IMR-90 (cell line): Measurements from ENCODE around the gene NET1. TPM values are rescaled to one million over a fixed set of nuclear protein-coding genes. Genes with fewer than 3 reads are reported as not detected.

Source experiments
- ATAC-seq: fragments of 200-7000 bp; cut with Tn5 transposase; 2 replicates; pipeline ENCODE4 v1.9.1; 2020; ENCODE audit warnings: low read depth, mild to moderate bottlenecking, moderate library complexity
- BruUV-seq: library from RNA; stranded (reverse); fragments of 400-500 nt; replicated peaks from 2 replicates; lab custom pipeline; 2021; lab: Mats Ljungman, UMichigan
- CTCF ChIA-PET: fragments of 300-600 bp; formaldehyde crosslinking; extraction: SDS; loops from one replicate; lab custom pipeline; 2021; ENCODE audit warnings: antibody characterized with exemption; lab: Yijun Ruan, JAX
- POLR2A ChIA-PET: fragments of 300-600 bp; sonication (Branson Sonifier 250); formaldehyde crosslinking; loops from one replicate; lab custom pipeline; 2022; ENCODE audit warnings: antibody characterized with exemption; ENCODE audit not compliant: unreplicated experiment; lab: Charles Lee
- DNase-seq: peaks from one replicate; pipeline ENCODE4 v3.0.0; 2013
- H2AFZ ChIP-seq: replicated peaks from 2 replicates; pipeline ENCODE3; 2013; ENCODE audit warnings: low read length, mild to moderate bottlenecking; ENCODE audit not compliant: poor library complexity
- H2AK5ac ChIP-seq: 2 replicates; pipeline ENCODE4 v1.6.1; 2013; ENCODE audit warnings: low read depth, low read length, inconsistent platforms
- H2AK9ac ChIP-seq: replicated peaks from 2 replicates; pipeline ENCODE3; 2013; ENCODE audit warnings: mild to moderate bottlenecking, low read depth, low read length, moderate library complexity; ENCODE audit not compliant: poor library complexity
- H2BK120ac ChIP-seq: 2 replicates; pipeline ENCODE4 v1.6.1; 2013; ENCODE audit warnings: low read depth, low read length, inconsistent platforms
- H2BK15ac ChIP-seq: 3 replicates; pipeline ENCODE4 v1.6.1; 2013; ENCODE audit warnings: low read depth, low read length, inconsistent platforms
- H2BK20ac ChIP-seq: 2 replicates; pipeline ENCODE4 v1.6.1; 2013; ENCODE audit warnings: low read depth, mild to moderate bottlenecking, inconsistent platforms, low read length, moderate library complexity
- H2BK5ac ChIP-seq: 2 replicates; pipeline ENCODE4 v1.6.1; 2013; ENCODE audit warnings: mild to moderate bottlenecking, low read depth, low read length, inconsistent platforms; ENCODE audit not compliant: poor library complexity, severe bottlenecking
- H3K14ac ChIP-seq: replicated peaks from 2 replicates; pipeline ENCODE4 v1.6.1; 2013; ENCODE audit warnings: low read depth, low read length, inconsistent platforms
- H3K18ac ChIP-seq: 2 replicates; pipeline ENCODE4 v1.6.1; 2013; ENCODE audit warnings: low read depth, low read length, control low read depth
- H3K23ac ChIP-seq: 2 replicates; pipeline ENCODE4 v1.6.1; 2013; ENCODE audit warnings: low read depth, low read length, inconsistent platforms
- H3K27ac ChIP-seq: 2 replicates; pipeline ENCODE4 v1.5.1; 2013; ENCODE audit warnings: mild to moderate bottlenecking, control low read depth, low read length; ENCODE audit not compliant: insufficient read depth
- H3K27me3 ChIP-seq: 2 replicates; pipeline ENCODE4 v1.6.1; 2013; ENCODE audit warnings: low read length; ENCODE audit not compliant: control insufficient read depth, insufficient read depth
- H3K36me3 ChIP-seq: 2 replicates; pipeline ENCODE4 v1.6.1; 2013; ENCODE audit warnings: low read length, mixed read lengths; ENCODE audit not compliant: control insufficient read depth, insufficient read depth
- H3K4ac ChIP-seq: 2 replicates; pipeline ENCODE4 v1.6.1; 2013; ENCODE audit warnings: low read depth, low read length, inconsistent platforms
- H3K4me1 ChIP-seq: 2 replicates; pipeline ENCODE4 v1.6.1; 2013; ENCODE audit warnings: low read length, mixed read lengths; ENCODE audit not compliant: control insufficient read depth, insufficient read depth
- H3K4me2 ChIP-seq: 2 replicates; pipeline ENCODE4 v1.6.1; 2013; ENCODE audit warnings: low read depth, mild to moderate bottlenecking, control low read depth, low read length, moderate library complexity
- H3K4me3 ChIP-seq: 2 replicates; pipeline ENCODE4 v1.5.1; 2013; ENCODE audit warnings: low read depth, mild to moderate bottlenecking, control low read depth, low read length, moderate library complexity; ENCODE audit not compliant: insufficient read depth
- H3K56ac ChIP-seq: 2 replicates; pipeline ENCODE4 v1.6.1; 2013; ENCODE audit warnings: low read length, inconsistent platforms; ENCODE audit not compliant: insufficient read depth; ENCODE audit errors: extremely low read depth
- H3K79me1 ChIP-seq, 2 experiments: 2 replicates each; pipeline ENCODE4 v1.6.1; 2013; ENCODE audit warnings: low read length in 2 of 2, inconsistent platforms in 1 of 2, low read depth in 1 of 2
- H3K9ac ChIP-seq: 2 replicates; pipeline ENCODE4 v1.6.1; 2013; ENCODE audit warnings: low read depth, low read length, control low read depth
- H3K9me1 ChIP-seq: 2 replicates; pipeline ENCODE4 v1.6.1; 2013; ENCODE audit warnings: low read length, inconsistent platforms; ENCODE audit not compliant: insufficient read depth
- H3K9me3 ChIP-seq: 2 replicates; pipeline ENCODE4 v1.6.1; 2013; ENCODE audit warnings: low read length; ENCODE audit not compliant: control insufficient read depth, insufficient read depth
- H4K20me1 ChIP-seq: 2 replicates; pipeline ENCODE4 v1.6.1; 2013; ENCODE audit warnings: low read length, inconsistent platforms; ENCODE audit not compliant: insufficient read depth
- H4K5ac ChIP-seq: 2 replicates; pipeline ENCODE4 v1.6.1; 2013; ENCODE audit warnings: mild to moderate bottlenecking, low read depth, low read length, control low read depth
- H4K8ac ChIP-seq, 2 experiments: 2 replicates each; pipeline ENCODE4 v1.6.1; 2013; ENCODE audit warnings: low read depth in 2 of 2, low read length in 2 of 2, control low read depth in 1 of 2, inconsistent platforms in 1 of 2
- H4K91ac ChIP-seq: 2 replicates; pipeline ENCODE4 v1.6.1; 2013; ENCODE audit warnings: low read depth, low read length, inconsistent platforms; ENCODE audit not compliant: insufficient read depth
- BHLHE40 ChIP-seq: fragments of 150-350 bp; IDR thresholded peaks from 2 replicates; pipeline ENCODE4 v1.6.1; 2016; ENCODE audit warnings: mild to moderate bottlenecking, low read depth, low read length
- CEBPB ChIP-seq: IDR thresholded peaks from 2 replicates; pipeline ENCODE4 v1.6.1; 2012; ENCODE audit warnings: low read depth, low read length, improper control_type of control experiment
- CHD1 ChIP-seq: IDR thresholded peaks from 2 replicates; pipeline ENCODE4 v1.6.1; 2012; ENCODE audit warnings: low read depth, low read length, improper control_type of control experiment
- FOS ChIP-seq: fragments of 150-350 bp; IDR thresholded peaks from 2 replicates; pipeline ENCODE4 v1.6.1; 2016; ENCODE audit warnings: low read depth, low read length
- NFE2L2 ChIP-seq: fragments of 150-350 bp; IDR thresholded peaks from 2 replicates; pipeline ENCODE4 v1.6.1; 2016; ENCODE audit warnings: low read depth, mild to moderate bottlenecking, low read length
- RAD21 ChIP-seq: IDR thresholded peaks from 2 replicates; pipeline ENCODE4 v1.6.1; 2012; ENCODE audit warnings: low read length, improper control_type of control experiment
- RCOR1 ChIP-seq: IDR thresholded peaks from 2 replicates; pipeline ENCODE4 v1.6.1; 2012; ENCODE audit warnings: mild to moderate bottlenecking, low read length, improper control_type of control experiment; ENCODE audit not compliant: insufficient replicate concordance
- RFX5 ChIP-seq: IDR thresholded peaks from 2 replicates; pipeline ENCODE4 v1.8.0; 2012; ENCODE audit warnings: low read depth, mild to moderate bottlenecking, low read length, moderate library complexity
- USF2 ChIP-seq: fragments of 150-350 bp; IDR thresholded peaks from 2 replicates; pipeline ENCODE4 v1.6.1; 2017; ENCODE audit warnings: mild to moderate bottlenecking, antibody characterized with exemption, low read length, low read depth
- WGBS, 2 experiments: methylation state at CpG; one replicate each; pipeline versions ENCODE4 v1.1.5 to v1.1.7; 2013; ENCODE audit warnings: missing lambda C conversion rate in 2 of 2; ENCODE audit not compliant: insufficient read length in 1 of 2; ENCODE audit errors: extremely low coverage in 2 of 2; 5-methylcytosine and 5-hydroxymethylcytosine counted together
- dilution Hi-C: fragments of 300-500 bp; cut with HindIII; formaldehyde crosslinking; loops from one replicate; pipeline ENCODE4 v1.14.3; 2018; ENCODE audit warnings: low sequenced_read_pairs; ENCODE audit not compliant: unreplicated experiment
- in situ Hi-C: fragments of 300-500 bp; cut with MboI; formaldehyde crosslinking; loops from 3 replicates; pipeline ENCODE4 v1.14.3; 2019; ENCODE audit warnings: low sequenced_read_pairs, inconsistent platforms, mixed read lengths
- intact Hi-C: fragments of 100-400 bp; cut with micrococcal nuclease; formaldehyde crosslinking; loops from 2 replicates; pipeline ENCODE4 v1.10.0; 2022
- polyA plus RNA-seq, 3 experiments: library from polyadenylated mRNA; depleted of rRNA; stranded (reverse); fragments of >200 nt; gene quantifications; 2 replicates each; pipeline ENCODE4 v1.2.3, GENCODE V29; 2012; ENCODE audit warnings: low replicate concordance in 1 of 3
- total RNA-seq: library from RNA; depleted of rRNA; stranded (reverse); fragments of >200 nt; gene quantifications from 2 replicates; pipeline ENCODE4 v1.2.3, GENCODE V29; 2012

Gene NET1
- total and polyA plus RNA-seq, 2 of the 4 experiments (the other 2 are of a cell fraction), result 20.0 to 54.7 TPM

- TF ChIP-seq BHLHE40 (no peak), CEBPB (peak; percentile 89)
Measured at GRCh38 chr10:5442065-5442989, 30.0 kb downstream of the NET1 start (continued).

DNA sequence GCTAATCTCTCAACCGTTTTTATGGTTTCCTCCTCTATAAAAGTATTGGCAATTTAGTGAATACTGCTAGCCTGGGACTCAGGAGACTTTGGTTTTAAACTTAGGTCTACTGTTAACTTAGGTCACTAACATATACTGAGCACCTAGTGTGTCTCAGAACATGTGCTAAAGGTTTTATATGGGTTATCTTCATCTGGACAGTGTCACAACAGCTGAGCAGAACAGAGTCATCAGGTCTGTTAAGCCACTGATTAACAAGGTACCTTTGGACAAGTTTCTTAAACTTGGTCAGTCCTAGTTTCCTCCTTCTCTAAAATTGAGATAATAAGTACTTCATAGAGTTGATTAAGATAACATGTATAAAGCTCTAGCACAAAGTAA lies 30.6 kb downstream of the NET1 start:
- H2AK5ac ChIP-seq, result no peak overlapping the region
- POLR2A ChIA-PET, result no interaction called here
- H3K18ac ChIP-seq, result no peak overlapping the region
- peak overlapping the region in 1 of 2 experiments; percentile 54; a peak in 1 of 4 replicates for H4K8ac ChIP-seq
- no peak overlapping the region for H3K56ac ChIP-seq
- no peak overlapping the region for H2BK5ac ChIP-seq
- BruUV-seq, result no TSS peak
- no CpG with 5 or more reads among the region's 1 CpG for WGBS, 2 experiments
- no peaks in the 10 kb centered on the region for H3K9me3 ChIP-seq
- no peak overlapping the region for H4K91ac ChIP-seq
- no peak overlapping the region for H2AFZ ChIP-seq
- no peak overlapping the region for H3K4me3 ChIP-seq
- no peak overlapping the region for H3K23ac ChIP-seq
- TF ChIP-seq FOS (no peak), NFE2L2 (no peak), RAD21 (no peak), RFX5 (no peak), USF2 (no peak), CHD1 (no peak), RCOR1 (no peak)
- H3K4ac ChIP-seq, result no peak overlapping the region
- intact Hi-C loops, result loop anchor here (1.0 to 5.0 kb wide), 2 partner anchors 180 to 429 kb away; no protein-coding TSS in a partner anchor
- dilution Hi-C loops, result no loop called here
- H3K9me1 ChIP-seq, result no peaks in the 10 kb centered on the region
- H3K27me3 ChIP-seq, result no peaks in the 10 kb centered on the region
- H3K36me3 ChIP-seq, result no peaks in the 10 kb centered on the region
- H3K4me1 ChIP-seq, result no peaks in the 10 kb centered on the region
- H2AK9ac ChIP-seq, result no peak overlapping the region
- DNase-seq (no peak), ATAC-seq (no peak)
- H3K27ac ChIP-seq, result no peak overlapping the region
- no peak overlapping the region for H3K14ac ChIP-seq
- no peaks in the 10 kb centered on the region for H4K20me1 ChIP-seq
- H3K9ac ChIP-seq, result no peak overlapping the region
- no peak overlapping the region for H3K4me2 ChIP-seq
- peaks cover 13 to 29% of the 10 kb centered on the region in 2 experiments for H3K79me1 ChIP-seq
- no peak overlapping the region for H4K5ac ChIP-seq
- in situ Hi-C loops, result loop anchor here (5.0 kb wide), 1 partner anchor 179 kb away; no protein-coding TSS in a partner anchor
- CTCF ChIA-PET, result interaction anchor here (1.3 to 5.7 kb wide), 6 partner anchors 10 to 628 kb away, joined by 3 to 48 read pairs (median 6); no protein-coding TSS in a partner anchor
- H2BK15ac ChIP-seq, result no peak overlapping the region
- H2BK20ac ChIP-seq, result no peak overlapping the region
- H2BK120ac ChIP-seq, result no peak overlapping the region
